H1 (cell line): ENCODE data around the gene NOLC1. TPM values are rescaled to one million over a fixed set of nuclear protein-coding genes. Genes with fewer than 3 reads are reported as not detected.

ENCODE experiments used
- CTCF ChIA-PET: fragments of 300-600 bp; sonication (Branson Sonifier 250); formaldehyde crosslinking; loops from one replicate; lab custom pipeline; 2021; ENCODE audit not compliant: partially characterized antibody; lab: Charles Lee
- POLR2A ChIA-PET: fragments of 300-600 bp; sonication (Branson Sonifier 250); formaldehyde crosslinking; loops from one replicate; lab custom pipeline; 2021; ENCODE audit warnings: inconsistent platforms; ENCODE audit not compliant: partially characterized antibody; lab: Charles Lee
- DNase-seq, 2 experiments: peaks; one replicate each; pipeline versions ENCODE4 v3.0.0 to v3.0.0-alpha.2; 2010 to 2022; ENCODE audit warnings: low spot score in 2 of 2, low read depth in 1 of 2, mixed read lengths in 1 of 2
- FAIRE-seq: peaks from 2 replicates; lab custom pipeline; 2011; peaks lifted over from hg19 to GRCh38; lab: Jason Lieb, UNC
- H2AFZ ChIP-seq: 2 replicates; pipeline ENCODE4 v1.8.1; 2012; ENCODE audit warnings: low read length, inconsistent platforms
- H2AK5ac ChIP-seq: 2 replicates; pipeline ENCODE4 v1.6.1; 2013; ENCODE audit warnings: low read depth, low read length
- H2BK120ac ChIP-seq: replicated peaks from 2 replicates; pipeline ENCODE3; 2013; ENCODE audit warnings: low read depth, low read length, inconsistent platforms
- H2BK12ac ChIP-seq: 2 replicates; pipeline ENCODE4 v1.6.1; 2013; ENCODE audit warnings: low read depth, low read length
- H2BK15ac ChIP-seq: 2 replicates; pipeline ENCODE4 v1.6.1; 2013; ENCODE audit warnings: low read length
- H2BK20ac ChIP-seq: 2 replicates; pipeline ENCODE4 v1.6.1; 2013; ENCODE audit warnings: low read length
- H2BK5ac ChIP-seq: 2 replicates; pipeline ENCODE4 v1.6.1; 2013; ENCODE audit warnings: low read depth, low read length
- H3K14ac ChIP-seq: 2 replicates; pipeline ENCODE4 v1.6.1; 2013; ENCODE audit warnings: inconsistent platforms; ENCODE audit not compliant: insufficient read length
- H3K18ac ChIP-seq: 2 replicates; pipeline ENCODE4 v1.6.1; 2013; ENCODE audit warnings: low read length; ENCODE audit errors: extremely low read depth
- H3K23ac ChIP-seq: 2 replicates; pipeline ENCODE4 v1.6.1; 2013; ENCODE audit warnings: inconsistent platforms; ENCODE audit not compliant: insufficient read length
- H3K23me2 ChIP-seq: 2 replicates; pipeline ENCODE4 v1.6.1; 2013; ENCODE audit warnings: low read depth, low read length
- H3K27ac ChIP-seq: 2 replicates; pipeline ENCODE4 v1.6.1; 2011; ENCODE audit warnings: low read depth, low read length, inconsistent platforms
- H3K27me3 ChIP-seq, 4 experiments: replicated peaks in 1 of 4; 1 replicate in 1 of 4; 2 replicates in 3 of 4; pipeline versions ENCODE4 v1.6.1 to v1.8.1; 2011 to 2013; ENCODE audit warnings: low read length in 3 of 4, mild to moderate bottlenecking in 3 of 4, inconsistent platforms in 2 of 4, mixed read lengths in 2 of 4, moderate library complexity in 1 of 4; ENCODE audit not compliant: control insufficient read depth in 3 of 4, insufficient read depth in 3 of 4; ENCODE audit errors: extremely low read depth in 1 of 4
- H3K36me3 ChIP-seq, 4 experiments: 2 replicates each; pipeline versions ENCODE4 v1.6.1 to v1.8.1; 2011 to 2013; ENCODE audit warnings: mild to moderate bottlenecking in 4 of 4, low read length in 3 of 4, moderate library complexity in 2 of 4, control low read depth in 1 of 4, inconsistent platforms in 1 of 4; ENCODE audit not compliant: insufficient read depth in 4 of 4, control insufficient read depth in 2 of 4
- H3K4ac ChIP-seq: replicated peaks from 2 replicates; pipeline ENCODE3; 2013; ENCODE audit warnings: low read length, low read depth, mixed read lengths, inconsistent platforms; ENCODE audit not compliant: insufficient read length
- H3K4me1 ChIP-seq, 4 experiments: replicated peaks in 1 of 4; 1 replicate in 1 of 4; 2 replicates in 3 of 4; pipeline versions ENCODE4 v1.6.1 to v1.8.1; 2011 to 2013; ENCODE audit warnings: low read length in 3 of 4, inconsistent platforms in 2 of 4, mixed read lengths in 1 of 4; ENCODE audit not compliant: insufficient read depth in 4 of 4, control insufficient read depth in 3 of 4
- H3K4me2 ChIP-seq, 2 experiments: 2 replicates each; pipeline versions ENCODE4 v1.6.1 to v1.8.1; 2011 to 2013; ENCODE audit warnings: low read depth in 2 of 2, low read length in 2 of 2, control low read depth in 1 of 2, inconsistent platforms in 1 of 2, mild to moderate bottlenecking in 1 of 2; ENCODE audit not compliant: insufficient read depth in 1 of 2
- H3K4me3 ChIP-seq, 4 experiments: fragments of 200-600, 300-600 bp in 1 of 4; sonication (generic), shearing (Covaris generic), sonication (Bioruptor Twin) in 1 of 4; 2 replicates each; pipeline versions ENCODE4 v1.5.1 to v1.8.1; 2011 to 2016; ENCODE audit warnings: low read length in 4 of 4, low read depth in 3 of 4, control low read depth in 2 of 4, inconsistent platforms in 2 of 4, mild to moderate bottlenecking in 2 of 4, mixed read lengths in 1 of 4, moderate library complexity in 1 of 4; ENCODE audit not compliant: insufficient read depth in 2 of 4; ENCODE audit errors: extremely low read depth in 1 of 4
- H3K56ac ChIP-seq: replicated peaks from 2 replicates; pipeline ENCODE3; 2013; ENCODE audit warnings: low read depth, mild to moderate bottlenecking, mixed read lengths, low read length, inconsistent platforms; ENCODE audit not compliant: insufficient read length
- H3K79me1 ChIP-seq: 2 replicates; pipeline ENCODE4 v1.6.1; 2013; ENCODE audit warnings: low read depth, low read length, control low read depth
- H3K79me2 ChIP-seq, 2 experiments: 2 replicates each; pipeline versions ENCODE4 v1.6.1 to v1.8.1; 2012 to 2013; ENCODE audit warnings: low read length in 2 of 2, mild to moderate bottlenecking in 2 of 2, inconsistent platforms in 1 of 2; ENCODE audit not compliant: insufficient read depth in 2 of 2, control insufficient read depth in 1 of 2
- H3K9ac ChIP-seq, 4 experiments: replicated peaks in 1 of 4; 1 replicate in 1 of 4; 2 replicates in 3 of 4; pipeline versions ENCODE4 v1.6.1 to v1.8.1; 2011 to 2013; ENCODE audit warnings: low read depth in 3 of 4, low read length in 3 of 4, control low read depth in 2 of 4, mild to moderate bottlenecking in 2 of 4, moderate library complexity in 2 of 4, inconsistent platforms in 1 of 4; ENCODE audit errors: extremely low read depth in 1 of 4
- H3K9me3 ChIP-seq, 2 experiments: 2 replicates each; pipeline versions ENCODE4 v1.6.1 to v1.8.1; 2012 to 2013; ENCODE audit warnings: mild to moderate bottlenecking in 2 of 2, moderate library complexity in 2 of 2, control low read depth in 1 of 2, inconsistent platforms in 1 of 2, low read depth in 1 of 2, low read length in 1 of 2, mixed read lengths in 1 of 2; ENCODE audit not compliant: insufficient read depth in 2 of 2
- H4K20me1 ChIP-seq, 2 experiments: replicated peaks in 1 of 2; 2 replicates each; pipeline versions ENCODE3 to v1.8.1; 2011 to 2013; ENCODE audit warnings: inconsistent platforms in 2 of 2, low read length in 2 of 2, mild to moderate bottlenecking in 1 of 2; ENCODE audit not compliant: insufficient read depth in 2 of 2, control insufficient read depth in 1 of 2
- H4K5ac ChIP-seq: 2 replicates; pipeline ENCODE4 v1.6.1; 2013; ENCODE audit warnings: low read length, low read depth, mixed read lengths, inconsistent platforms; ENCODE audit not compliant: insufficient read length
- H4K8ac ChIP-seq: 2 replicates; pipeline ENCODE4 v1.8.0; 2013; ENCODE audit warnings: mild to moderate bottlenecking, moderate library complexity, low read length, inconsistent platforms; ENCODE audit not compliant: insufficient read depth; ENCODE audit errors: extremely low read depth
- H4K91ac ChIP-seq: replicated peaks from 2 replicates; pipeline ENCODE3; 2013; ENCODE audit warnings: low read length, mixed read lengths, inconsistent platforms; ENCODE audit not compliant: insufficient read length
- ASH2L ChIP-seq: fragments of 200-600, 300-600 bp; sonication (generic); IDR thresholded peaks from one replicate; pipeline ENCODE4 v1.7.1; 2017; ENCODE audit warnings: low read length
- MAFK ChIP-seq: IDR thresholded peaks from 2 replicates; pipeline ENCODE4 v1.6.1; 2012; ENCODE audit warnings: low read depth, mild to moderate bottlenecking, improper control_type of control experiment, low read length
- PHF8 ChIP-seq: fragments of 200-600 bp; sonication (generic); conservative IDR thresholded peaks from 2 replicates; pipeline ENCODE4 v1.7.1; 2012; ENCODE audit warnings: low read depth, mild to moderate bottlenecking, inconsistent platforms, low read length, moderate library complexity
- POLR2AphosphoS5 ChIP-seq: IDR thresholded peaks from 2 replicates; pipeline ENCODE4 v1.6.1; 2011; ENCODE audit warnings: low read depth, low read length
- RAD21 ChIP-seq, 2 experiments: IDR thresholded peaks in 1 of 2; conservative IDR thresholded peaks in 1 of 2; 2 replicates each; pipeline ENCODE4 v1.6.1; 2011; ENCODE audit warnings: low read depth in 2 of 2, low read length in 2 of 2, improper control_type of control experiment in 1 of 2, inconsistent platforms in 1 of 2, mild to moderate bottlenecking in 1 of 2, moderate library complexity in 1 of 2
- SAP30 ChIP-seq: fragments of 300-600 bp; sonication (generic); IDR thresholded peaks from 2 replicates; pipeline ENCODE4 v1.7.1; 2012; ENCODE audit warnings: low read length, moderate library complexity, mild to moderate bottlenecking, inconsistent platforms; ENCODE audit not compliant: insufficient read depth, insufficient replicate concordance
- SP1 ChIP-seq: IDR thresholded peaks from 2 replicates; pipeline ENCODE4 v1.6.1; 2011; ENCODE audit warnings: low read depth, low read length
- SRF ChIP-seq: IDR thresholded peaks from 2 replicates; pipeline ENCODE4 v1.6.1; 2011; ENCODE audit warnings: mild to moderate bottlenecking, low read depth, low read length, moderate library complexity
- YY1 ChIP-seq: IDR thresholded peaks from 2 replicates; pipeline ENCODE4 v1.6.1; 2011; ENCODE audit warnings: low read depth, mild to moderate bottlenecking, low read length
- ZNF274 ChIP-seq: IDR thresholded peaks from 2 replicates; pipeline ENCODE4 v1.7.0; 2012; ENCODE audit warnings: low read length, borderline replicate concordance; ENCODE audit errors: extremely low read depth
- WGBS, 2 experiments: shearing (Covaris generic) in 1 of 2; methylation state at CpG; one replicate each; pipeline versions ENCODE4 v1.1.6 to v1.1.7; 2013 to 2015; ENCODE audit warnings: low lambda C conversion rate in 2 of 2, mixed read lengths in 2 of 2, inconsistent platforms in 1 of 2, low coverage in 1 of 2, missing lambda C conversion rate in 1 of 2; ENCODE audit not compliant: insufficient replicate concordance in 2 of 2, insufficient coverage in 1 of 2, insufficient read length in 1 of 2; ENCODE audit errors: extremely low coverage in 1 of 2, missing lambda C conversion rate in 1 of 2; 5-methylcytosine and 5-hydroxymethylcytosine counted together
- polyA plus RNA-seq, 7 experiments: library from polyadenylated mRNA; depleted of rRNA in 3 of 7; stranded (reverse) in 5 of 7; unstranded in 2 of 7; fragments of >200 nt in 5 of 7; fragments of 200-250 nt in 2 of 7; gene quantifications; 1 replicate in 5 of 7; 2 replicates in 1 of 7; 4 replicates in 1 of 7; pipeline versions ENCODE4 v1.2.1 to v1.2.3, GENCODE V29; 2011 to 2013; ENCODE audit warnings: missing spikeins in 2 of 7, mixed read lengths in 2 of 7
- total RNA-seq: library from RNA; stranded (reverse); fragmentation: NEBNext Ultra II Directional; extraction: Animal tissue kit (Norgen Biotek cat#: 25700); gene quantifications from 2 replicates; pipeline ENCODE4 v1.2.1, GENCODE V29; 2021

Gene NOLC1
- total and polyA plus RNA-seq, 2 of the 8 experiments (the other 6 are each of a cell fraction or from before 2014, with no cell fraction given), result 86.3 to 191 TPM

GRCh38 chr10:102202386-102202785 lies 50.2 kb downstream of the NOLC1 start:
- no peaks in the 10 kb centered on the region for H3K79me1 ChIP-seq
- CTCF ChIA-PET, result interaction anchor here (1.1 kb wide), 1 partner anchor 33 kb away, joined by 3 read pairs; no protein-coding TSS in a partner anchor

More at GRCh38 chr10:102202386-102202785, 50.2 kb downstream of the NOLC1 start:
- H3K9ac ChIP-seq, result no peak overlapping the region
- no peak overlapping the region for H2BK120ac ChIP-seq
- WGBS, 2 experiments, result 38% methylated on average over 1 of the region's 1 CpG; no CpG with 5 or more reads in 1 of the 2 experiments
- no peak overlapping the region for H4K8ac ChIP-seq
- no peak overlapping the region for H3K27ac ChIP-seq
- no peak overlapping the region for H3K14ac ChIP-seq
- no peak overlapping the region for H3K4ac ChIP-seq
- no peak overlapping the region for H3K56ac ChIP-seq
- TF ChIP-seq ZNF274, result no peak
- no peak for TF ChIP-seq POLR2AphosphoS5
- no peak for TF ChIP-seq YY1
- no peak for TF ChIP-seq PHF8
- TF ChIP-seq SRF, result no peak
- TF ChIP-seq SP1, result no peak
- no peak for TF ChIP-seq MAFK
- TF ChIP-seq ASH2L, result no peak
- TF ChIP-seq RAD21 (IDR thresholded peaks at IDR 0.05 in 1 of 2, conservative IDR thresholded peaks at IDR 0.05 in 1 of 2; ENCODE audit: low read depth in 2 of 2, low read length in 2 of 2), result no peak
- TF ChIP-seq SAP30, result no peak
- H2AK5ac ChIP-seq, result no peak overlapping the region
- no peaks in the 10 kb centered on the region for H3K23me2 ChIP-seq
- H2BK20ac ChIP-seq, result no peak overlapping the region
- H2BK5ac ChIP-seq, result no peak overlapping the region
- no peaks in the 10 kb centered on the region for H3K79me2 ChIP-seq
- no peak overlapping the region for H3K4me3 ChIP-seq
- H3K36me3 ChIP-seq, result no peaks in the 10 kb centered on the region; a peak in 1 of 8 replicates
- H4K5ac ChIP-seq, result no peak overlapping the region
- no peak overlapping the region for H4K91ac ChIP-seq
- FAIRE-seq (no peak), DNase-seq (no peak)
- H4K20me1 ChIP-seq, result no peaks in the 10 kb centered on the region
- H3K4me1 ChIP-seq, result no peaks in the 10 kb centered on the region
- peaks cover 0 to 2% (median 0%) of the 10 kb centered on the region in 4 experiments; a peak in 1 of 7 replicates for H3K27me3 ChIP-seq
- no peak overlapping the region for H2BK15ac ChIP-seq
- no peak overlapping the region for H2AFZ ChIP-seq
- H3K9me3 ChIP-seq, result peaks cover 15 to 27% of the 10 kb centered on the region in 2 experiments
- H2BK12ac ChIP-seq, result no peak overlapping the region
- POLR2A ChIA-PET, result interaction anchor here (0.7 kb wide), 1 partner anchor 119 kb away, joined by 3 read pairs; no protein-coding TSS in a partner anchor
- H3K4me2 ChIP-seq, result no peak overlapping the region
- no peak overlapping the region for H3K23ac ChIP-seq
- no peak overlapping the region for H3K18ac ChIP-seq
